ENCODE measurements around the gene EDN2. TPM values are rescaled to one million over a fixed set of nuclear protein-coding genes. Genes with fewer than 3 reads are reported as not detected.

The EDN2 gene
- total and polyA plus RNA-seq, 4 donors, result 0.10 to 0.13 TPM; not detected in 2

GRCh38 chr1:41440321-41441085 is 44.0 kb downstream of the EDN2 start:
- Histone ChIP-seq H3K27me3 (ENCODE audit: control insufficient read depth in 4 of 4, insufficient read depth in 4 of 4, low read length in 3 of 4) (peaks cover 0 to 3% (median 0%) of the 10 kb centered on the region in 4 donors), H3K4me3 (ENCODE audit: low read depth in 1 of 3, low read length in 3 of 3) (no peak overlapping the region), H3K4me1 (ENCODE audit: control insufficient read depth in 4 of 4, insufficient read depth in 4 of 4, low read length in 3 of 4) (no peaks in the 10 kb centered on the region), H3K36me3 (ENCODE audit: control insufficient read depth in 4 of 4, insufficient read depth in 3 of 4, low read depth in 1 of 4, low read length in 3 of 4) (peaks cover 0 to 3% (median 0%) of the 10 kb centered on the region in 4 donors), H3K9me3 (ENCODE audit: control insufficient read depth in 4 of 4, low read length in 3 of 4) (peaks cover 4 to 14% (median 8%) of the 10 kb centered on the region in 4 donors), H3K9ac (ENCODE audit: low read depth in 1 of 2, low read length in 2 of 2) (no peak overlapping the region), H3K27ac (ENCODE audit: low read depth in 1 of 2, low read length in 2 of 2) (no peak overlapping the region)
- no peak for TF ChIP-seq TAF1 (conservative IDR thresholded peaks at IDR 0.05)
- TF ChIP-seq, protein P1, sequence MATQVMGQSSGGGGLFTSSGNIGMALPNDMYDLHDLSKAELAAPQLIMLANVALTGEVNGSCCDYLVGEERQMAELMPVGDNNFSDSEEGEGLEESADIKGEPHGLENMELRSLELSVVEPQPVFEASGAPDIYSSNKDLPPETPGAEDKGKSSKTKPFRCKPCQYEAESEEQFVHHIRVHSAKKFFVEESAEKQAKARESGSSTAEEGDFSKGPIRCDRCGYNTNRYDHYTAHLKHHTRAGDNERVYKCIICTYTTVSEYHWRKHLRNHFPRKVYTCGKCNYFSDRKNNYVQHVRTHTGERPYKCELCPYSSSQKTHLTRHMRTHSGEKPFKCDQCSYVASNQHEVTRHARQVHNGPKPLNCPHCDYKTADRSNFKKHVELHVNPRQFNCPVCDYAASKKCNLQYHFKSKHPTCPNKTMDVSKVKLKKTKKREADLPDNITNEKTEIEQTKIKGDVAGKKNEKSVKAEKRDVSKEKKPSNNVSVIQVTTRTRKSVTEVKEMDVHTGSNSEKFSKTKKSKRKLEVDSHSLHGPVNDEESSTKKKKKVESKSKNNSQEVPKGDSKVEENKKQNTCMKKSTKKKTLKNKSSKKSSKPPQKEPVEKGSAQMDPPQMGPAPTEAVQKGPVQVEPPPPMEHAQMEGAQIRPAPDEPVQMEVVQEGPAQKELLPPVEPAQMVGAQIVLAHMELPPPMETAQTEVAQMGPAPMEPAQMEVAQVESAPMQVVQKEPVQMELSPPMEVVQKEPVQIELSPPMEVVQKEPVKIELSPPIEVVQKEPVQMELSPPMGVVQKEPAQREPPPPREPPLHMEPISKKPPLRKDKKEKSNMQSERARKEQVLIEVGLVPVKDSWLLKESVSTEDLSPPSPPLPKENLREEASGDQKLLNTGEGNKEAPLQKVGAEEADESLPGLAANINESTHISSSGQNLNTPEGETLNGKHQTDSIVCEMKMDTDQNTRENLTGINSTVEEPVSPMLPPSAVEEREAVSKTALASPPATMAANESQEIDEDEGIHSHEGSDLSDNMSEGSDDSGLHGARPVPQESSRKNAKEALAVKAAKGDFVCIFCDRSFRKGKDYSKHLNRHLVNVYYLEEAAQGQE (IDR thresholded peaks at IDR 0.05), result no peak
- TF ChIP-seq, protein P2, sequence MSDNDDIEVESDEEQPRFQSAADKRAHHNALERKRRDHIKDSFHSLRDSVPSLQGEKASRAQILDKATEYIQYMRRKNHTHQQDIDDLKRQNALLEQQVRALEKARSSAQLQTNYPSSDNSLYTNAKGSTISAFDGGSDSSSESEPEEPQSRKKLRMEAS (IDR thresholded peaks at IDR 0.05), result no peak
- TF ChIP-seq RXRA (IDR thresholded peaks at IDR 0.05), result no peak
- no peak for TF ChIP-seq YY1 (IDR thresholded peaks at IDR 0.05)
- no peak for TF ChIP-seq FOXA1 (IDR thresholded peaks at IDR 0.05)
- TF ChIP-seq JUND (IDR thresholded peaks at IDR 0.05), result no peak
- no peak for TF ChIP-seq ZBTB33 (IDR thresholded peaks at IDR 0.05)
- no peak for TF ChIP-seq ATF3 (IDR thresholded peaks at IDR 0.05)
- TF ChIP-seq SP1 (IDR thresholded peaks at IDR 0.05), result no peak
- 89% methylated on average over 4 of the region's 4 CpGs for WGBS
- DNase-seq (ENCODE audit: low spot score), result no peak

GRCh38 chr1:41439234-41439633 is 45.2 kb downstream of the EDN2 start:
- TF ChIP-seq, protein P3, sequence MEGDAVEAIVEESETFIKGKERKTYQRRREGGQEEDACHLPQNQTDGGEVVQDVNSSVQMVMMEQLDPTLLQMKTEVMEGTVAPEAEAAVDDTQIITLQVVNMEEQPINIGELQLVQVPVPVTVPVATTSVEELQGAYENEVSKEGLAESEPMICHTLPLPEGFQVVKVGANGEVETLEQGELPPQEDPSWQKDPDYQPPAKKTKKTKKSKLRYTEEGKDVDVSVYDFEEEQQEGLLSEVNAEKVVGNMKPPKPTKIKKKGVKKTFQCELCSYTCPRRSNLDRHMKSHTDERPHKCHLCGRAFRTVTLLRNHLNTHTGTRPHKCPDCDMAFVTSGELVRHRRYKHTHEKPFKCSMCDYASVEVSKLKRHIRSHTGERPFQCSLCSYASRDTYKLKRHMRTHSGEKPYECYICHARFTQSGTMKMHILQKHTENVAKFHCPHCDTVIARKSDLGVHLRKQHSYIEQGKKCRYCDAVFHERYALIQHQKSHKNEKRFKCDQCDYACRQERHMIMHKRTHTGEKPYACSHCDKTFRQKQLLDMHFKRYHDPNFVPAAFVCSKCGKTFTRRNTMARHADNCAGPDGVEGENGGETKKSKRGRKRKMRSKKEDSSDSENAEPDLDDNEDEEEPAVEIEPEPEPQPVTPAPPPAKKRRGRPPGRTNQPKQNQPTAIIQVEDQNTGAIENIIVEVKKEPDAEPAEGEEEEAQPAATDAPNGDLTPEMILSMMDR (IDR thresholded peaks at IDR 0.05; ENCODE audit: low read depth, low read length, missing input control), result no peak
- TF ChIP-seq SP1 (IDR thresholded peaks at IDR 0.05), result no peak
- no peak for TF ChIP-seq HNF4G (IDR thresholded peaks at IDR 0.05)
- TF ChIP-seq, protein P1 (IDR thresholded peaks at IDR 0.05), result no peak
- TF ChIP-seq HNF4A (conservative IDR thresholded peaks at IDR 0.05), result no peak
- TF ChIP-seq TAF1 (conservative IDR thresholded peaks at IDR 0.05), result no peak
- TF ChIP-seq ZBTB33 (IDR thresholded peaks at IDR 0.05), result no peak
- TF ChIP-seq GABPA (IDR thresholded peaks at IDR 0.05 in 1 of 2, conservative IDR thresholded peaks at IDR 0.05 in 1 of 2), result no peak
- no peak overlapping the region for H3K4me3 ChIP-seq (ENCODE audit: low read depth in 1 of 3, low read length in 3 of 3)
- 76% methylated on average over 6 of the region's 6 CpGs for WGBS
- H3K27ac ChIP-seq (ENCODE audit: low read depth in 1 of 2, low read length in 2 of 2), result no peak overlapping the region
- H3K9ac ChIP-seq (ENCODE audit: low read depth in 1 of 2, low read length in 2 of 2), result no peak overlapping the region
- H3K36me3 ChIP-seq (ENCODE audit: control insufficient read depth in 4 of 4, insufficient read depth in 3 of 4, low read depth in 1 of 4, low read length in 3 of 4), result no peaks in the 10 kb centered on the region
- H3K4me1 ChIP-seq (ENCODE audit: control insufficient read depth in 4 of 4, insufficient read depth in 4 of 4, low read length in 3 of 4), result no peaks in the 10 kb centered on the region
- peaks cover 0 to 3% (median 2%) of the 10 kb centered on the region in 4 donors for H3K9me3 ChIP-seq (ENCODE audit: control insufficient read depth in 4 of 4, low read length in 3 of 4)
- peaks cover 0 to 3% (median 0%) of the 10 kb centered on the region in 4 donors for H3K27me3 ChIP-seq (ENCODE audit: control insufficient read depth in 4 of 4, insufficient read depth in 4 of 4, low read length in 3 of 4)
- DNase-seq (ENCODE audit: low spot score), result no peak

All from liver (tissue), 9 donors.